ENCODE results near the gene WASL. TPM values are rescaled to one million over a fixed set of nuclear protein-coding genes. Genes with fewer than 3 reads are reported as not detected.

The WASL gene
- polyA plus RNA-seq, 1 donor from 2014 or later, result 22.5 TPM

DNA sequence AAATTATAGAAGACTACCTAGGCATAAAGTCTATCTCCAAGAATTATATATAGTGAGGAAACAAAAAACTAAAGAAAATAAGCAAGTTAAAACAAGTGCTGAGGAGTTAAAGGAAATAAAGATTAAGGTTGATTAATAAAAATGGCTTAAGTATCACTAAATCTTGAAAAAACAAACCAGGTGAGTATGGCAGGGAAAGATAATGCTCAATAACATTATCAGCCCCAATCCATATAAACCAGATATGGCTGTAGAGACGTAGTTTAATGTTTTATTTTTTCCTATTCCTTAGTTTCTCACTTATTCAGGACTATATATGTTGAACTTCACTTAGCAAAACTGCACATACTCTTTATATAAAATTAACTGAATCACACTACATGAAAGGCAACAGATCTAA, 4.4 kb downstream of the WASL start:
- Histone ChIP-seq H3F3A (ENCODE audit: insufficient read depth, low read length, poor library complexity, severe bottlenecking) (peaks cover 8% of the 10 kb centered on the region), H3K27ac (ENCODE audit: low read length) (no peak overlapping the region), H3K79me2 (replicated peaks; ENCODE audit: insufficient read depth, low read length) (peaks cover 88% of the 10 kb centered on the region), H3K36me3 (ENCODE audit: insufficient read depth, low read length) (no peaks in the 10 kb centered on the region), H2AFZ (ENCODE audit: low read depth, low read length) (no peak overlapping the region), H3K9me2 (ENCODE audit: insufficient read depth, low read length) (no peaks in the 10 kb centered on the region), H4K20me1 (ENCODE audit: insufficient read depth) (no peaks in the 10 kb centered on the region), H3K9ac (ENCODE audit: low read length) (no peak overlapping the region), H3K9me3 (ENCODE audit: low read length) (no peaks in the 10 kb centered on the region), H3K27me3 (ENCODE audit: insufficient read depth, low read depth, low read length) (no peaks in the 10 kb centered on the region), H3K4me2 (ENCODE audit: low read length) (peak overlapping the region; percentile 92), H3K4me3 (ENCODE audit: low read length) (peak overlapping the region; percentile 80)
- TF ChIP-seq, protein P1, sequence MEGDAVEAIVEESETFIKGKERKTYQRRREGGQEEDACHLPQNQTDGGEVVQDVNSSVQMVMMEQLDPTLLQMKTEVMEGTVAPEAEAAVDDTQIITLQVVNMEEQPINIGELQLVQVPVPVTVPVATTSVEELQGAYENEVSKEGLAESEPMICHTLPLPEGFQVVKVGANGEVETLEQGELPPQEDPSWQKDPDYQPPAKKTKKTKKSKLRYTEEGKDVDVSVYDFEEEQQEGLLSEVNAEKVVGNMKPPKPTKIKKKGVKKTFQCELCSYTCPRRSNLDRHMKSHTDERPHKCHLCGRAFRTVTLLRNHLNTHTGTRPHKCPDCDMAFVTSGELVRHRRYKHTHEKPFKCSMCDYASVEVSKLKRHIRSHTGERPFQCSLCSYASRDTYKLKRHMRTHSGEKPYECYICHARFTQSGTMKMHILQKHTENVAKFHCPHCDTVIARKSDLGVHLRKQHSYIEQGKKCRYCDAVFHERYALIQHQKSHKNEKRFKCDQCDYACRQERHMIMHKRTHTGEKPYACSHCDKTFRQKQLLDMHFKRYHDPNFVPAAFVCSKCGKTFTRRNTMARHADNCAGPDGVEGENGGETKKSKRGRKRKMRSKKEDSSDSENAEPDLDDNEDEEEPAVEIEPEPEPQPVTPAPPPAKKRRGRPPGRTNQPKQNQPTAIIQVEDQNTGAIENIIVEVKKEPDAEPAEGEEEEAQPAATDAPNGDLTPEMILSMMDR (IDR thresholded peaks at IDR 0.05; ENCODE audit: poor library complexity, severe bottlenecking), result no peak
- TF ChIP-seq TAF1 (IDR thresholded peaks at IDR 0.05; ENCODE audit: low read depth) (no peak), EZH2 (IDR thresholded peaks at IDR 0.05; ENCODE audit: borderline replicate concordance, insufficient read depth, low read length, poor library complexity, severe bottlenecking) (no peak), POLR2AphosphoS5 (IDR thresholded peaks at IDR 0.05) (no peak), EP300 (conservative IDR thresholded peaks at IDR 0.05; ENCODE audit: poor library complexity, severe bottlenecking) (no peak), RAD21 (conservative IDR thresholded peaks at IDR 0.05) (no peak), MXI1 (conservative IDR thresholded peaks at IDR 0.05; ENCODE audit: poor library complexity, severe bottlenecking) (no peak), SMC3 (conservative IDR thresholded peaks at IDR 0.05; ENCODE audit: poor library complexity) (no peak)
- TF ChIP-seq, protein P2, sequence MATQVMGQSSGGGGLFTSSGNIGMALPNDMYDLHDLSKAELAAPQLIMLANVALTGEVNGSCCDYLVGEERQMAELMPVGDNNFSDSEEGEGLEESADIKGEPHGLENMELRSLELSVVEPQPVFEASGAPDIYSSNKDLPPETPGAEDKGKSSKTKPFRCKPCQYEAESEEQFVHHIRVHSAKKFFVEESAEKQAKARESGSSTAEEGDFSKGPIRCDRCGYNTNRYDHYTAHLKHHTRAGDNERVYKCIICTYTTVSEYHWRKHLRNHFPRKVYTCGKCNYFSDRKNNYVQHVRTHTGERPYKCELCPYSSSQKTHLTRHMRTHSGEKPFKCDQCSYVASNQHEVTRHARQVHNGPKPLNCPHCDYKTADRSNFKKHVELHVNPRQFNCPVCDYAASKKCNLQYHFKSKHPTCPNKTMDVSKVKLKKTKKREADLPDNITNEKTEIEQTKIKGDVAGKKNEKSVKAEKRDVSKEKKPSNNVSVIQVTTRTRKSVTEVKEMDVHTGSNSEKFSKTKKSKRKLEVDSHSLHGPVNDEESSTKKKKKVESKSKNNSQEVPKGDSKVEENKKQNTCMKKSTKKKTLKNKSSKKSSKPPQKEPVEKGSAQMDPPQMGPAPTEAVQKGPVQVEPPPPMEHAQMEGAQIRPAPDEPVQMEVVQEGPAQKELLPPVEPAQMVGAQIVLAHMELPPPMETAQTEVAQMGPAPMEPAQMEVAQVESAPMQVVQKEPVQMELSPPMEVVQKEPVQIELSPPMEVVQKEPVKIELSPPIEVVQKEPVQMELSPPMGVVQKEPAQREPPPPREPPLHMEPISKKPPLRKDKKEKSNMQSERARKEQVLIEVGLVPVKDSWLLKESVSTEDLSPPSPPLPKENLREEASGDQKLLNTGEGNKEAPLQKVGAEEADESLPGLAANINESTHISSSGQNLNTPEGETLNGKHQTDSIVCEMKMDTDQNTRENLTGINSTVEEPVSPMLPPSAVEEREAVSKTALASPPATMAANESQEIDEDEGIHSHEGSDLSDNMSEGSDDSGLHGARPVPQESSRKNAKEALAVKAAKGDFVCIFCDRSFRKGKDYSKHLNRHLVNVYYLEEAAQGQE (IDR thresholded peaks at IDR 0.05; ENCODE audit: borderline replicate concordance), result no peak

DNA sequence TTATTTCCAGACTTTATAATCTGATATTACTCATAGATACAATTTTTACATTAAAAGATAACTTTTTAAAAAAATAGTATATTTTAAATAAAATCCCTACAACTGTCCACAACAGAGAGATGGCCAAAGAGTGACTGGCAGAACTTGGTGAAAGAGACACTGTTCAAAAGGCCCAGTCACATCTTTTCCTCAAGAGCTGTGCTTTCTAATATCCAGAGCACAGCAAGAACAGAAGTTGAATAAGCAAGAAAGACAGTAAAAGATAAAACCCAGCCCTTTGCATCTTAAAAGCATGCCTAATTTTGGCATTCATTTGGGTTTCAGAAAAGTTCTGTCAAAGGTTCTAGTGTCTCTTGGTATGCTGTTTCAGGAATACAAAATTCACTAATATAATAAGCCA, 6.9 kb downstream of the WASL start:
- Histone ChIP-seq H2AFZ (ENCODE audit: low read depth, low read length) (no peak overlapping the region), H3K36me3 (ENCODE audit: insufficient read depth, low read length) (no peaks in the 10 kb centered on the region), H4K20me1 (ENCODE audit: insufficient read depth) (no peaks in the 10 kb centered on the region), H3K4me3 (ENCODE audit: low read length) (no peak overlapping the region), H3K4me2 (ENCODE audit: low read length) (no peak overlapping the region), H3K9me2 (ENCODE audit: insufficient read depth, low read length) (no peaks in the 10 kb centered on the region), H3K9ac (ENCODE audit: low read length) (no peak overlapping the region), H3F3A (ENCODE audit: insufficient read depth, low read length, poor library complexity, severe bottlenecking) (no peaks in the 10 kb centered on the region), H3K27ac (ENCODE audit: low read length) (no peak overlapping the region), H3K27me3 (ENCODE audit: insufficient read depth, low read depth, low read length) (no peaks in the 10 kb centered on the region), H3K9me3 (ENCODE audit: low read length) (no peaks in the 10 kb centered on the region), H3K79me2 (replicated peaks; ENCODE audit: insufficient read depth, low read length) (peaks cover 99% of the 10 kb centered on the region)
- no peak for TF ChIP-seq SMC3 (conservative IDR thresholded peaks at IDR 0.05; ENCODE audit: poor library complexity)
- TF ChIP-seq TAF1 (IDR thresholded peaks at IDR 0.05; ENCODE audit: low read depth), result no peak
- TF ChIP-seq MXI1 (conservative IDR thresholded peaks at IDR 0.05; ENCODE audit: poor library complexity, severe bottlenecking), result no peak
- TF ChIP-seq RAD21 (conservative IDR thresholded peaks at IDR 0.05), result no peak
- no peak for TF ChIP-seq EP300 (conservative IDR thresholded peaks at IDR 0.05; ENCODE audit: poor library complexity, severe bottlenecking)

Measured in neural cell (in vitro differentiated cells).